Endothelial cell of umbilical vein (primary cell): Measurements from ENCODE around the gene ARSB.
A peak's percentile ranks its signal among the peaks of the same experiment; 100 is the strongest.

Experiments used
- POLR2A ChIP-seq: IDR thresholded peaks from 2 replicates; pipeline ENCODE4 v1.6.1; 2012; ENCODE audit warnings: low read depth, mild to moderate bottlenecking, control low read depth, low read length
- TF ChIP-seq, protein P1 (sequence below), 2 donors: IDR thresholded peaks; 1 replicate in 1 of 2; 2 replicates in 1 of 2; pipeline ENCODE4 v1.5.1; 2011; ENCODE audit warnings: low read length in 2 of 2, mild to moderate bottlenecking in 2 of 2, moderate library complexity in 2 of 2, control low read depth in 1 of 2, inconsistent platforms in 1 of 2, low read depth in 1 of 2; ENCODE audit not compliant: insufficient read depth in 1 of 2; ENCODE audit errors: extremely low read depth in 1 of 2

GRCh38 chr5:78760770-78761169 lies 224.3 kb downstream of the ARSB start:
- TF ChIP-seq, protein P1, sequence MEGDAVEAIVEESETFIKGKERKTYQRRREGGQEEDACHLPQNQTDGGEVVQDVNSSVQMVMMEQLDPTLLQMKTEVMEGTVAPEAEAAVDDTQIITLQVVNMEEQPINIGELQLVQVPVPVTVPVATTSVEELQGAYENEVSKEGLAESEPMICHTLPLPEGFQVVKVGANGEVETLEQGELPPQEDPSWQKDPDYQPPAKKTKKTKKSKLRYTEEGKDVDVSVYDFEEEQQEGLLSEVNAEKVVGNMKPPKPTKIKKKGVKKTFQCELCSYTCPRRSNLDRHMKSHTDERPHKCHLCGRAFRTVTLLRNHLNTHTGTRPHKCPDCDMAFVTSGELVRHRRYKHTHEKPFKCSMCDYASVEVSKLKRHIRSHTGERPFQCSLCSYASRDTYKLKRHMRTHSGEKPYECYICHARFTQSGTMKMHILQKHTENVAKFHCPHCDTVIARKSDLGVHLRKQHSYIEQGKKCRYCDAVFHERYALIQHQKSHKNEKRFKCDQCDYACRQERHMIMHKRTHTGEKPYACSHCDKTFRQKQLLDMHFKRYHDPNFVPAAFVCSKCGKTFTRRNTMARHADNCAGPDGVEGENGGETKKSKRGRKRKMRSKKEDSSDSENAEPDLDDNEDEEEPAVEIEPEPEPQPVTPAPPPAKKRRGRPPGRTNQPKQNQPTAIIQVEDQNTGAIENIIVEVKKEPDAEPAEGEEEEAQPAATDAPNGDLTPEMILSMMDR (IDR thresholded peaks at IDR 0.05; ENCODE audit: extremely low read depth in 1 of 2, insufficient read depth in 1 of 2, low read depth in 1 of 2, low read length in 2 of 2) = peak in 1 of 2 donors; percentile 22
- no peak for TF ChIP-seq POLR2A
